Keratinocyte (primary cell): ENCODE measurements around the gene RAB11FIP2. TPM values are rescaled to one million over a fixed set of nuclear protein-coding genes. Genes with fewer than 3 reads are reported as not detected.
"Not testable (repeated sequence)": the region's sequence is repeated elsewhere in the genome, so short reads cannot be mapped to it uniquely, and the experiment has no call there.

Source experiments
- DNase-seq: peaks from one replicate; pipeline ENCODE4 v3.0.0-alpha.2; 2011; ENCODE audit warnings: low read depth, missing footprints, low spot score
- FAIRE-seq: peaks from 2 replicates; lab custom pipeline; 2011; peaks lifted over from hg19 to GRCh38; lab: Jason Lieb, UNC
- H2AFZ ChIP-seq: 2 replicates; pipeline ENCODE4 v1.6.0; 2012; ENCODE audit warnings: low read length, control low read depth, inconsistent platforms; ENCODE audit not compliant: control insufficient read depth
- H3K27ac ChIP-seq: 2 replicates; pipeline ENCODE4 v1.5.1; 2011; ENCODE audit warnings: low read length; ENCODE audit not compliant: control insufficient read depth, insufficient read depth
- H3K27me3 ChIP-seq: 3 replicates; pipeline ENCODE4 v1.6.0; 2011; ENCODE audit warnings: low read length; ENCODE audit not compliant: control insufficient read depth, insufficient read depth; ENCODE audit errors: extremely low read depth
- H3K36me3 ChIP-seq, 2 experiments: 2 replicates in 1 of 2; 3 replicates in 1 of 2; pipeline ENCODE4 v1.5.1; 2011; ENCODE audit warnings: low read length in 2 of 2, mild to moderate bottlenecking in 1 of 2; ENCODE audit not compliant: control insufficient read depth in 2 of 2, insufficient read depth in 2 of 2; ENCODE audit errors: extremely low read depth in 1 of 2
- H3K4me1 ChIP-seq: 3 replicates; pipeline ENCODE4 v1.5.1; 2011; ENCODE audit warnings: low read length; ENCODE audit not compliant: control insufficient read depth, insufficient read depth; ENCODE audit errors: extremely low read depth
- H3K4me2 ChIP-seq: 3 replicates; pipeline ENCODE4 v1.6.0; 2011; ENCODE audit warnings: low read depth, low read length; ENCODE audit not compliant: control insufficient read depth, insufficient read depth; ENCODE audit errors: extremely low read depth
- H3K4me3 ChIP-seq, 3 experiments: fragments of 200-600 bp in 1 of 3; sonication (generic) in 1 of 3; 2 replicates in 2 of 3; 3 replicates in 1 of 3; pipeline ENCODE4 v1.5.1; 2011 to 2016; ENCODE audit warnings: low read length in 3 of 3, mild to moderate bottlenecking in 3 of 3, control low read depth in 2 of 3, inconsistent platforms in 1 of 3, low read depth in 1 of 3, mixed read lengths in 1 of 3, mixed run types in 1 of 3, moderate library complexity in 1 of 3; ENCODE audit not compliant: control insufficient read depth in 2 of 3, insufficient read depth in 2 of 3; ENCODE audit errors: extremely low read depth in 1 of 3
- H3K79me2 ChIP-seq: 2 replicates; pipeline ENCODE4 v1.6.0; 2012; ENCODE audit warnings: low read length; ENCODE audit not compliant: control insufficient read depth, insufficient read depth
- H3K9ac ChIP-seq: 3 replicates; pipeline ENCODE4 v1.6.0; 2011; ENCODE audit warnings: low read length; ENCODE audit not compliant: control insufficient read depth, insufficient read depth; ENCODE audit errors: extremely low read depth
- H3K9me1 ChIP-seq: 3 replicates; pipeline ENCODE4 v1.6.0; 2011; ENCODE audit warnings: low read length; ENCODE audit not compliant: control insufficient read depth, insufficient read depth; ENCODE audit errors: extremely low read depth
- H3K9me3 ChIP-seq: 2 replicates; pipeline ENCODE4 v1.5.1; 2012; ENCODE audit warnings: low read depth, low read length; ENCODE audit not compliant: control insufficient read depth
- H4K20me1 ChIP-seq: 3 replicates; pipeline ENCODE4 v1.6.0; 2011; ENCODE audit warnings: low read length; ENCODE audit not compliant: control insufficient read depth, insufficient read depth; ENCODE audit errors: extremely low read depth
- CTCF ChIP-seq, 3 experiments: IDR thresholded peaks in 1 of 3; conservative IDR thresholded peaks in 1 of 3; optimal IDR thresholded peaks in 1 of 3; 2 replicates in 2 of 3; 3 replicates in 1 of 3; pipeline versions ENCODE3 to v1.5.1; 2011; ENCODE audit warnings: low read length in 3 of 3, mild to moderate bottlenecking in 3 of 3, moderate library complexity in 2 of 3, control low read depth in 1 of 3, inconsistent platforms in 1 of 3; ENCODE audit not compliant: insufficient read depth in 2 of 3; ENCODE audit errors: extremely low read depth in 1 of 3
- EZH2 ChIP-seq: IDR thresholded peaks from one replicate; pipeline ENCODE4 v1.6.1; 2012; ENCODE audit warnings: inconsistent platforms, mild to moderate bottlenecking, low read length, moderate library complexity
- dilution Hi-C: fragments of 300-500 bp; cut with MboI; formaldehyde crosslinking; loops from one replicate; pipeline ENCODE4 v1.7.0; 2020; ENCODE audit warnings: low sequenced_read_pairs; ENCODE audit not compliant: extremely low pct_ligation_motif_present
- polyA plus RNA-seq, 5 experiments: library from polyadenylated mRNA; depleted of rRNA in 3 of 5; stranded (reverse) in 3 of 5; stranded (forward) in 1 of 5; unstranded in 1 of 5; fragments of >200 nt; gene quantifications; 1 replicate in 1 of 5; 2 replicates in 3 of 5; 3 replicates in 1 of 5; pipeline versions ENCODE4 v1.2.1 to v1.2.3, GENCODE V29; 2011 to 2012; ENCODE audit warnings: missing spikeins in 2 of 5, low read depth in 1 of 5, low replicate concordance in 1 of 5

The RAB11FIP2 gene
- polyA plus RNA-seq, 1 donor (not counting 4 experiments of a cell fraction or from before 2014, with no cell fraction given), result 6.1 TPM

- TF ChIP-seq EZH2 (no peak), CTCF (optimal IDR thresholded peaks at IDR 0.05 in 1 of 3, IDR thresholded peaks at IDR 0.05 in 1 of 3, conservative IDR thresholded peaks at IDR 0.05 in 1 of 3; ENCODE audit: extremely low read depth in 1 of 3, insufficient read depth in 2 of 3, low read length in 3 of 3) (no peak)
- DNase-seq (no peak), FAIRE-seq (no peak)
- dilution Hi-C loops, result no loop called here
- Histone ChIP-seq H3K27me3 (no peaks in the 10 kb centered on the region), H3K4me1 (no peaks in the 10 kb centered on the region), H3K9ac (no peak overlapping the region), H3K9me3 (no peaks in the 10 kb centered on the region), H3K36me3 (no peaks in the 10 kb centered on the region), H2AFZ (no peak overlapping the region), H3K4me2 (no peak overlapping the region), H4K20me1 (no peaks in the 10 kb centered on the region), H3K4me3 (no peak overlapping the region), H3K79me2 (no peaks in the 10 kb centered on the region), H3K27ac (no peak overlapping the region), H3K9me1 (no peaks in the 10 kb centered on the region)
These were observed 30.0 kb upstream of the RAB11FIP2 start for GRCh38 chr10:118076705-118077104.

- Histone ChIP-seq H3K79me2 (no peaks in the 10 kb centered on the region), H3K4me3 (no peak overlapping the region), H3K9me1 (no peaks in the 10 kb centered on the region), H3K4me1 (no peaks in the 10 kb centered on the region), H3K27me3 (no peaks in the 10 kb centered on the region), H3K27ac (no peak overlapping the region), H3K9ac (no peak overlapping the region), H3K4me2 (no peak overlapping the region), H3K9me3 (no peaks in the 10 kb centered on the region), H3K36me3 (no peaks in the 10 kb centered on the region), H4K20me1 (no peaks in the 10 kb centered on the region), H2AFZ (no peak overlapping the region)
- FAIRE-seq (no peak), DNase-seq (no peak)
- no peak for TF ChIP-seq CTCF (optimal IDR thresholded peaks at IDR 0.05 in 1 of 3, IDR thresholded peaks at IDR 0.05 in 1 of 3, conservative IDR thresholded peaks at IDR 0.05 in 1 of 3; ENCODE audit: extremely low read depth in 1 of 3, insufficient read depth in 2 of 3, low read length in 3 of 3)
- no peak for TF ChIP-seq EZH2
- dilution Hi-C loops, result no loop called here
These were observed 26.1 kb upstream of the RAB11FIP2 start for GRCh38 chr10:118072840-118073239.

- dilution Hi-C loops, H4K20me1 ChIP-seq, H3K4me2 ChIP-seq, H3K27me3 ChIP-seq, H3K9me3 ChIP-seq, FAIRE-seq, H3K9me1 ChIP-seq, H3K4me3 ChIP-seq, DNase-seq, H3K79me2 ChIP-seq, H2AFZ ChIP-seq, H3K36me3 ChIP-seq, H3K4me1 ChIP-seq, H3K9ac ChIP-seq, H3K27ac ChIP-seq: not testable (repeated sequence)
These were observed 20.6 kb upstream of the RAB11FIP2 start for GRCh38 chr10:118067389-118067788.
